GM12874 (cell line): ENCODE data around the gene ITIH5.

Source experiments
- CTCF ChIP-seq: IDR thresholded peaks from 2 replicates; pipeline ENCODE4 v1.5.1; 2011; ENCODE audit warnings: low read depth, mild to moderate bottlenecking, control low read depth, low read length, moderate library complexity; ENCODE audit not compliant: insufficient read depth

The ITIH5 gene

GRCh38 chr10:7667262-7668141, 736 bp upstream of the ITIH5 start:
- TF ChIP-seq CTCF, result no peak

GRCh38 chr10:7665767-7666166, 999 bp downstream of the ITIH5 start:
- TF ChIP-seq CTCF, result no peak

- TF ChIP-seq CTCF, result no peak
Observed at GRCh38 chr10:7664707-7665106, 2.1 kb downstream of the ITIH5 start.

- TF ChIP-seq CTCF, result no peak
Observed at GRCh38 chr10:7662522-7662921, 4.2 kb downstream of the ITIH5 start.

- TF ChIP-seq CTCF, result no peak
Observed at GRCh38 chr10:7659560-7659959, 7.2 kb downstream of the ITIH5 start.

- TF ChIP-seq CTCF, result no peak
Observed at GRCh38 chr10:7657552-7657951, 9.2 kb downstream of the ITIH5 start.

- TF ChIP-seq CTCF, result no peak
Observed at GRCh38 chr10:7651853-7652470, 14.8 kb downstream of the ITIH5 start.
